ENCODE results near the gene KRT222.
A peak's percentile ranks its signal among the peaks of the same experiment; 100 is the strongest.

The KRT222 gene

GRCh38 chr17:40651939-40652338, 13.0 kb downstream of the KRT222 start:
- no peak for DNase-seq

- no peak for DNase-seq
Measured at GRCh38 chr17:40648384-40648968, 16.5 kb downstream of the KRT222 start.

- DNase-seq: peak; percentile 84
Measured at GRCh38 chr17:40647624-40648383, 17.2 kb downstream of the KRT222 start, which contains the start of gene SMARCE1. SMARCE1 (minus strand) TSS chr17:40647818; CDS start chr17:40645802, 2,016 bp downstream.

GRCh38 chr17:40646791-40647623, 18.0 kb downstream of the KRT222 start:
- no peak for DNase-seq

- DNase-seq: no peak
Measured at GRCh38 chr17:40645943-40646342, 19.0 kb downstream of the KRT222 start.

- no peak for DNase-seq
Measured at GRCh38 chr17:40645291-40645690, 19.7 kb downstream of the KRT222 start.

GRCh38 chr17:40637931-40638330, 27.0 kb downstream of the KRT222 start:
- DNase-seq: no peak

GRCh38 chr17:40633871-40634270, 31.1 kb downstream of the KRT222 start:
- no peak for DNase-seq

- DNase-seq: no peak
Measured at GRCh38 chr17:40632216-40632615, 32.8 kb downstream of the KRT222 start.

GRCh38 chr17:40629842-40630241, 35.1 kb downstream of the KRT222 start:
- no peak for DNase-seq

- DNase-seq: no peak
Measured at GRCh38 chr17:40625311-40625710, 39.7 kb downstream of the KRT222 start.

- no peak for DNase-seq
Measured at GRCh38 chr17:40623419-40624210, 41.4 kb downstream of the KRT222 start.

GRCh38 chr17:40622509-40622928, 42.5 kb downstream of the KRT222 start:
- DNase-seq: no peak

- DNase-seq: no peak
Measured at GRCh38 chr17:40621578-40621977, 43.4 kb downstream of the KRT222 start.

GRCh38 chr17:40621019-40621418, 44.0 kb downstream of the KRT222 start:
- no peak for DNase-seq

GRCh38 chr17:40618754-40619625, 46.0 kb downstream of the KRT222 start:
- no peak for DNase-seq

GRCh38 chr17:40617678-40618240, 47.2 kb downstream of the KRT222 start:
- no peak for DNase-seq

- DNase-seq: no peak
Measured at GRCh38 chr17:40616592-40616991, 48.4 kb downstream of the KRT222 start.

- DNase-seq: no peak
Measured at GRCh38 chr17:40615841-40616476, 49.0 kb downstream of the KRT222 start.

GRCh38 chr17:40615068-40615840, 49.7 kb downstream of the KRT222 start:
- DNase-seq: no peak

Data from T1000 (cell line).